ENCODE data around the gene FER. TPM values are rescaled to one million over a fixed set of nuclear protein-coding genes. Genes with fewer than 3 reads are reported as not detected.

The FER gene
- total RNA-seq, 1 donor from 2014 or later: 75.4 TPM

DNA sequence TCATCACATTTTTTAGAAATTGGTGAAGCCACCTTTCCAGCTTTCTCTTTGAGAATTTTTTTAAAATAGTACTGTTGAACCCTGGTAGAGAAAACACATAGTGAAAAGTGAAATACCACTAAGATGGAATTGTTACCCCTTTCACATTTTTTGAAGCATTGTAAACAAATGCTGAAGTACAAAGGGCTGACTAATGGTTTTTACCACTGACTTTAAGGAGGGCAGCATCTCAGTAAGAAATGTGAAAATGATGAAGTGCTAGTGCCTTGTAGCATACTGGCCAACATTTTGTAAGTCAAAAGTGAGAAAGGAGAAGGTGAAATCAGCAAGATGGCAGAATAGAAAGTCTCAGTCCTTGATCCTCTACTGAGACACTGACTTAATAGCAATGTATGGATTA, 341.5 kb downstream of the FER start:
- FAIRE-seq (no peak), DNase-seq (ENCODE audit: low spot score in 2 of 2) (no peak)

DNA sequence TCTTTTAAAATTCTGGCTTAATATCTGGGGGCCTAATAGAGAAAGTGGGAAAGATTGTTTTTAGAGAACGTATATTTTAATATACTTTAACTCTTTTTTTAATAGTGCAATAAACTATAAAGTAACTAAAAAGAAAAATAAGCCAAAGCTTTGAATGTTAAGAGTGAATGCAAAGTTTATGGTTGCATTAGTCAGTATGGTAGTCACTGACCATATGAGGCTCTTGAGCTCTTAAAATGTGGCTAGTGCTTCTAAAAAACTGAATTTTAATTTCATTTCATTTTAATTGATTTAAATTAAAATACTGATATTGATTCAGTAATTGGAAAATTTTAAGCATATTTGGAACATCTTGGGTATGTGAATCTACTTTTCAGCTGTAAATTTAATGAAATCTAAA, 351.4 kb downstream of the FER start:
- no peak for FAIRE-seq

DNA sequence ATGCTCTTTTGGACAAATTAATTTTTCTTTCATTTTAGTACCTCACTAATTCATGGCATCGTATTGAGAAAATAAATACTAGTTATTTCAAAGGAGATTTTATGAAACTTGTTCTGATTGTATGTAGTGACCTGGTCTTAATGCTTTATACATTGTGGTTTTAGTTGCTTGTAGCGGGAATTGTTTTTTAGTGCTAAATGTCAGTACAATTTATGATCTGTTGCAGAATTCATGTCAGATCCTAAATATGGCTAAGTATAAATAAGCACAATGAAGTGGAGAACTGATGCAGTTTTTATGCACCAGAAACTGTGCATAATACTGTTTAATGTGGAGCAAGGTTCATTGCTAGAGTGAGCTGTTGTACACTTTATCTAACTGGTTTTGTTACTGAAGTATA, 353.3 kb downstream of the FER start:
- no peak for DNase-seq (ENCODE audit: low spot score in 2 of 2)
- FAIRE-seq: no peak

More for the DNA sequence above, 351.4 kb downstream of the FER start:
- DNase-seq (ENCODE audit: low spot score in 2 of 2): no peak

DNA sequence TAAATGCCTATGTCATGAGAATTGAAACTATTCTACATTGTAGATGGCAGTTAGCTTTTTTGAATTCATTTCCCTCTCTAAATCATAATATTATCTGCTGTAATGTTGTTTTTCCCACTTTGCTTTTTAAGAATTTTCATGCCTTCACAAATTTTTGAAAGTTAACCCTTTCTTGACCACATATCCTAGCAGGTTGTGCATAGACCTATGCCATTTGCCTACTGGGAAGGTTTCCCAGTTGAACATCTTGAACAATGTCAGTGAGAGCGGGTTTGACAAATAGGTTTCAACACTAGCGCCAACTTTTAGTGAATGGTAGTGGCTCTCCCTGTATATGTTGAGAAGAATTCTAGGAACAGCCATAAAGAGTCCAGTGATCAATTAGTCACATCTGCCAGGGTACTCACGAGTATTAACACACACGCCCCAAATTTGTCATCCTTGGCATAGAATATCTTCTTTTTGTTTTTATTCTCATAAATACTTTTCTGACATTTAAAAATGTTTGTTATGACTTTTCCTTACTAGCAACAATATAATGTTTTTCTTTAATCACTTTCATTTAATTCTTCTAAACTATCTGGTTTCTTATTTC, 354.5 kb downstream of the FER start:
- no peak for FAIRE-seq
- no peak for DNase-seq (ENCODE audit: low spot score in 2 of 2)

DNA sequence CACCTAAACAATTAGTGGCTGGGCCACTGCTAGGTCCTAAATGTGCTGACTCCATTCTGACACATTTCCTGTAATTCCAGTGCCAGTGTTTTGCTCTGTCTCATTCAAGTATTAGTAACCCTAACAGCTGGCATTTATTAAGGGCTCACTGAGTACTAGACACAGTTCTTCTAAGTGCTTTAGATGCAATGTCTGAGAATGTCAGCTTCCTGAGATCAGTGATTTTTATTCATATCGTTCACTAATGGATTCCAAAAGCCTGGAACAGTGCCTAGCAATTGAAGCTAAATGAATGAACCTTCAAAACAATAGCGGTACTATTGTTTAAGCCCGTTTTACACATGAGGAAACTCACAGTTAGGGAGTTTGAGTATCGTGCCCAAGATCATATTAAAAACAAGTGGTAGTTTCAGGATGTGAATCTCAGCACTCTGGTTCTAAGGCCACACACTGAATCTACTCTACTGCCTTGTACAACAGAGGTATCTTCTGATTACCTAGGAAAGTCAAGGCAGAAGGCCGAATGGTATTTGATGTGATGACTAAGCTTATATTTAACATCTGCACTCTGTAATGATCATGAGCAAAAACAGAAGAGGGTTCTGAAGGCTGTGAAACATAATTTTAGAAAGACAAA, 358.1 kb downstream of the FER start:
- DNase-seq (ENCODE audit: low spot score in 2 of 2) (no peak), FAIRE-seq (no peak)

DNA sequence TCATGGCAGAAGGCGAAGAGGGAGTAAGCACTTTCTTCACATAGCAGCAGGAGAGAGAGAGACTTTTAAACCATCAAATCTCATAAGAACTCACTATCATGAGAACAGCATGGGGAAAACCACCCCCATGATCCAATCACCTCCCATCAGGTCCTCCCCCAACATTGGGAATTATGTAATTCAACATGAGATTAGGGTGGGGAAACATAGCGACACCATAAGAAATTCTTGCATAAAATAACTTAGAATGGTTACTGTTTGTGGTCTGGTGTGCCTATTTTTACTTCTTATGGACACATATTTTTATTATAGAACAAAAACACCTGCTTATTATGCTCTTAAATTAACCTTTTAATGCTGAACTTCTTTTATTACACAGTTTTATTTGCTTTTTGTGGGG, 364.0 kb downstream of the FER start:
- DNase-seq (ENCODE audit: low spot score in 2 of 2) (no peak), FAIRE-seq (no peak)

DNA sequence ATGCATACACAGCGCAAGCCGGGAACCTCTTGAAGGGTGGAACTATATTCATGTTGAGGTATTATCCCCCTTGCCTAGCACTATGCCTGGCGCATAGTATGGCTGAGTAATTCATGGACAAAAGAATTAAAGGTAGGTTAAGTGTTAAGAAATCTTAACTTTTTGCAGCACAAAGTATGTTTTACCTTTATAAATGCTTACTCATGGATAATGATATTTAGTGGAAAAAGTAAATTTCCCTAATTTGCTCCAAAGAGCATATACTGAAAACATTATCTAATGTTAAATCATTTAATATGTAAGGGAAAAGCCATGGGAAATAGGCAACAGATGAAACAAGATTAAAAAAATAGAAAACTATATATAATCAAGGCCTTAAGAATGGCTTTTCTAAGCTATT, 365.9 kb downstream of the FER start:
- FAIRE-seq (no peak), DNase-seq (ENCODE audit: low spot score in 2 of 2) (no peak)

DNA sequence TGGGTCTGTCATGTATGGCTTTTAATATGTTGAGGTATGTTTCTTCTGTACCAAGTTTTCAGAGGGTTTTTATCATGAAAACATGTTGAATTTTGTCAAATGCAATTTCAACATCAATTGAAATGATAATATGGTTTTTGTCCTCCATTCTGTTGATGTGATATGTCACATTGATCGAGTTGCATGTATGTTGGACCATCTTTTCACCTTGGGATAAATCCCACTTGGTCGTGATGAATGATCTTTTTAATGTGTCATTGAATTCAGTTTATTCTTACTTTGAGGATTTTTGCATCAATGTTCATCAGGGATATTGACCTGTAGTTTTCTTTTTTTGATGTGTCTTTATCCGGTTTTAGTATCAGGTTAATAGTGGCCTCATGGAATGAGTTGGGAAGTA, 373.5 kb downstream of the FER start:
- FAIRE-seq: no peak
- no peak for DNase-seq (ENCODE audit: low spot score in 2 of 2)

DNA sequence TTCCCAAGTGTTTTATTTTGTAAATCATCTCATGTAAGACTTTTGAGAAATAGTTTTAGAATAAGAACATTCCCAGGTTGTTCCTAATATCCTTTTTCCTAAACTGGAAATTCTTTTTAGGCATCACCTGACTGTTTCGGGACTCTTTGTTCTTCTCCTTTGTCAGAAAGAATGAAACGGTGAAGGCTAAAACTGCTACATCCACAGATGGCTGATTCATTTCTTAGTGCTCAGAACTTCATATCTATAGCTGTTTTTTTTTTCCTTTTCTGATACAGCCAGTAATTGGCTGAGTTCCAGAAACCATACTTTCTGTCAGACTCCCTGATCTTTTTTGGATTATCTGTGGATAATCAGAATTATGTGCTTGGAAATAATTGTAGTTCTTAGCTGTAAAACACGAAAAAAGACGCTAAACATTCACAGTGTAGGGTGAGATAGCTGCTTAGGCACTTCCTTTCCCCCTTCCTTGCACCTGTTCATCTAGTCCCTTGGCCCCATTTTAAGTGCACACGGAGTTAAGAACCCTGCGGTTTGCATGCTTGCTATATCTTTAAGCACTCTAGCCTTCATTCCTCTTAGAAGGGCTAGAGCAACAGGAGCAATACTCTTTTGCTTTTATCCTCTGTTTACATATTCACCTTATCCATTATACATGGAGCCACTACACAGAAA, 378.2 kb downstream of the FER start:
- FAIRE-seq (no peak), DNase-seq (ENCODE audit: low spot score in 2 of 2) (no peak)

DNA sequence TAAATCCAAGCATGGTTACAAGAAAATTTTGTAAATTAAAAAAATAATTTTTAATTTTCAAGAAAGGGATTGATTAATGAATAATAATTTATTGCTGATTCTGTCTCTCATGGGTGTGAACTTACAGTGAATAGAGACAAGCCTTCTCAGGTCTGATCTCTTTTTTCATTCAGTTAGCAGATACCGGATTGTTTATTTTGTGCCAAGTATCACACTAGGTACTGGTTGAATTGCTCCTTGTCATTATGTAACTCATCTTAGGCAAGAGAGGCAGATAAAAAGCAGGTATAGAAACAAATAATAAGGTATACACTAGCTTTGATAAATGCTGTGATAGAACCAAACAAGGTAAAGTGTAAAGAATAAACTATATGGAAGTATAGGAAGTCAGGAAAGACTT, 378.8 kb downstream of the FER start:
- FAIRE-seq: no peak

DNA sequence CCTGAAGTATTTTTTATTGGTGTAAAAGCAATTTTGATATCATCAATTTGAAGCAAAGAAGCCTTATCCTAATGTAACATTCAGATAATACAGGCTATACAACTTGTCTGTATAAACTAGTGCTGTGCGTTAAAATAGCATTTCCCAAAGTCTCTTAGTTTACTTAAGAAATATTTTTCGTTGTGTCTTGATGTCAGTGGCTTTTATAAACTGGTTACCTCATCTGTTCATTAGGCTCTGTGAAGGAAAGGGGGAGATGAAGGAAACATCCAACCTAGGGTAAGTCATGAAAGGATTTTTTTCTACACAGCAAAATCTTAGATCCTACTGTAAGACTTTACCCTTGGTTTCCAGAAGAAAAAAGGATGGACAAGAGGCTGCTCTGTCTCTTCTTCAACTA, 389.2 kb downstream of the FER start:
- no peak for FAIRE-seq
- no peak for DNase-seq (ENCODE audit: low spot score in 2 of 2)

More for the DNA sequence above, 378.8 kb downstream of the FER start:
- DNase-seq (ENCODE audit: low spot score in 2 of 2): no peak

DNA sequence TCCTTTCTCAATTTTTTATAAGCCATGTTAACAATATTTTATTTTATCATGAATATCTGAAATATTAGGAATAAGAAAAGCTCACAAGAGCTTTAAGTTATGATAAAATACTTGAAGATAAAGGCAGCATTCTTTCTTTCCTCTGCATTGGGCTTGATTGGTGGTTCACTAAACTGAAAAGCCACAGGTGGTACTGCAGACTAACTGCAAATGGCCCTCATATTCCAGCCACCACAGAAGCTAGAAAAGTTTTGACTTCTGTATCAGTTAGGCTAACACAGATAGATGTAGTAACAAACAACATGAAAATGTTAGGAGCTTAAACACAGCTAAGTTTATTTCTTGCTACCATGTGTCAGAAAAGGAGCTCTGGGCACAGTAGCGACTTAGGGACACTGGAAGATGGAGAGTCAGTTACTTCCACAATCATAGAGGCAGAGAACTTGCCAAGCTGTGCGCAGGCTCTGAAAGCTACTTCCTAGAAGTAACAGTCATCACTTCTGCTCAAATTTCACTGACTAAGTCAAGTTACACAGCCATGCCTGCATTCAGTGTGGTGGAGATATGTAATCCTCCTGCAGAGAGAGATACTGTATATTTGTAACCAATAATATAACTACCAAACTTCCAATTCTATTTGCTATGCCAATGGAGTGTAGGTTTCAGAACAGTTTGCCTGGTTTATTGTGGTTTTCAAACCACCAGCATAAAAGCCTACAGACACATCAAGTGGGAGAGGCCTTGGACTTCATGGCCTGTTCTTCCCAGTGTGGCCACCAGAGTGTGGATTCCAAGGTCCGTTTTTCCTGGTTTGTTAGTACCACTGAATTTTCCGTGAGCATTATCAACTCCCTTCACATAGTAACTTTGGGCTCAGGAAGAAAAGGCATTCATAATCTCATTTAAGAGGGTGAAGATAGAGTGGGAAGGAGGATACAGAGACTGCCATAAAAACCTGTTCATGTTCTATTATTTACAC, 393.8 kb downstream of the FER start:
- DNase-seq (ENCODE audit: low spot score in 2 of 2) (no peak), FAIRE-seq (no peak)

DNA sequence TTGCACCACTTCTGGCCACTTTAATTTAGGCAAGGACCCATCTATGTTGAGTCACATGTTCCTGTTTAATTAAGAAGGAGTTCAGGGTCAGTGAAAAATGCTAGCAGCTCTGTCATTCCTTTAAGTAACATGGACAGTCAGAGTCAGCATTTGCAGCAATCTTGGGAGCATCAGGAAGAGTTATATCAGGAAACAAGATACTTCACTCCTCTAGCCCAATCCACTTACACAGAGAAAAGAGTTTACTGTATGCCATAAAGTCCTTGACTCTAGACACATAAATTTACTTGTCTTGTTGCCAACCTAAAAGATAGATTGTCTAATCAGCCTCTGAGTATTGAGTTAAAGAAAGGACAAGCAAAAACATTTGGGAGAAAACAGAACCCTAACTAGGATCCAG, 395.3 kb downstream of the FER start:
- FAIRE-seq: no peak
- no peak for DNase-seq (ENCODE audit: low spot score in 2 of 2)

DNA sequence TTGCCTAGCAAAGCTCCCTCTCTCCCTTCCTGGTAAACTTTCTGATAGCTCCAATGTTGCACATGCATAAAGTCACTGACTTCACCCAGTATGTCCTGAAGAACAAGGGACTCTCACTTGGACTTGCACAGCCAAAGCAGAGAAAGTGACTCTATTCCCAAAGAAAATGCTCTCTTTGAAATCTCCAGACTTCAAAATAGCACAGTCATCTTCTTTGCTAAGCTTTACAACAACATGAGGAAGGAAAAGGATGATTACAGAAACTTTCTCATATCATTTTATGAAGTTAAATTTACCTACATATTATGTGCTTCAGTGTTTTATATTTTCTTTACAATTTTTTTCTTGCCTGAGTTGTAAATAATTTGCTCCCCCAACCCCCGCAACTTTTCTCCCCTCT, 397.4 kb downstream of the FER start:
- DNase-seq (ENCODE audit: low spot score in 2 of 2) (no peak), FAIRE-seq (no peak)

DNA sequence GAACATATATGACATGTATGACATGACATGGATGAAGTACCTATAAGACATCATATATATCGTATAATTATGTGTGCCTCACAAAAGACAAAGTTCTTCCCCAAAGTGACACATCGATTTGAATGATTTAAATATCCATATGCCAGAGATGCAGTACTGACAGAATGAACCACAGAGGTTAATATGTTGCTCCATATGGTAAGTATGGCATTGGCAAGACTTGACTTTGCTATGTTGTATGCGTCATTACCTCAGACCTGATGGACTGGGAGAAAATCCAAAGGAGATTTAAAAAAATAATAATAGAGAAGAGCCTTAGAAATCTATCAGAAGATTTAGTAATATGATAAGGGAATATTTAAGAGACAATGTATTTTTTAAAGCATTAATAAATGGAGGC, 398.9 kb downstream of the FER start:
- FAIRE-seq (no peak), DNase-seq (ENCODE audit: low spot score in 2 of 2) (no peak)

DNA sequence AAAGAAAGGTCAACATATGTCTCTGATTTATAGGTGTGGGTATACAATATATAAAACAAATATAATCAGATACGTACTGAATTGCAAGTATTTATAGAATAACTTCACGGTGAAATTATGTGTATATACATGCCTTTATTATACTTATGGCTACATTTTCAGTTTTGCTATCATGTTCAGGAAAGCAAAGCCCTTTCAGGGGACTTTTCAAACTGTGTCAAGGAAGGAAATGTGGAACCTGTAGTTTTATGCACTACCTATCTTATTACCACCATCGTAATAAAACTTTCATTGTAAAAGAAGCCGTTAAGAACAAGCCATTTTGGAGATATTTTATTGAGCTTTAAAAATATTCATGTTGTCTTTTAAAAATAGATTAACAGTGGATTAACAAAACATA, 404.9 kb downstream of the FER start:
- no peak for DNase-seq (ENCODE audit: low spot score in 2 of 2)
- FAIRE-seq: no peak

DNA sequence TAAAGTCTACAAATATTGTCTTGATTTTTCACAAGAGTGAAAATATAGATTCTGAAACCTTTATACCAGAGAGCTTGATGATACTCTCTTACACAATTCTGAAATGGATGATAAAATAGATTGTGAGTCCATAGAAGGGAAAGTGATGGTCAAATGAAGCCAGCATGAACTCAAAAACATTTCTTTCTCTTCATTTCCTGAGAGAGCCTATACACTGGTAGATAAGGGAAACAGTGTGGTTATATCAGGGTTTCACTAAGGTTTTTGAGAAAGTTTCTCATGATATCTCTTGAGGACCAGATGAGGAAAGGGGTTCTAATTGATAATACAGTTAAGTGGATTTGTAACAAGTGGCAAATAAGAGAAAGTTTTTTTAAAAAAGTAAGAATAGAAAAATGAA, 407.9 kb downstream of the FER start:
- DNase-seq (ENCODE audit: low spot score in 2 of 2): no peak
- no peak for FAIRE-seq

DNA sequence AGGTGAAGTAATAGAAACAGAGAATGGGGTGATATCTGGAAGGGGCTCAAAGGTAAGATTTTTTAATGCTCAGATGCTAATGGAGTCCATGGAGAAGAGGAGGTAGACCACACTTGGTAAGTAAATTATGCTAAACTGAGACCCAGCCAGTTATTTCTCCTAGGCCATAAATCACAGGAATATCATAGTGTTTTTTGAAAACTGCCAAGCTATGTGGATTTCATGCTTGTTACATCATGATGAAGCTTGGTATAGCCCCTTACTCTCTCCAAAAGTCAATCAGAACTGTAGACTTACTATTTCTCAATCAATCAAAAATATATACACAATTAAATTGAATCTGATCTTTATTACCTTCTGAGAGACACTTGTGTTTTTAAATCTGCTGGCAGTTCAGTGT, 409.2 kb downstream of the FER start:
- no peak for FAIRE-seq
- no peak for DNase-seq (ENCODE audit: low spot score in 2 of 2)

DNA sequence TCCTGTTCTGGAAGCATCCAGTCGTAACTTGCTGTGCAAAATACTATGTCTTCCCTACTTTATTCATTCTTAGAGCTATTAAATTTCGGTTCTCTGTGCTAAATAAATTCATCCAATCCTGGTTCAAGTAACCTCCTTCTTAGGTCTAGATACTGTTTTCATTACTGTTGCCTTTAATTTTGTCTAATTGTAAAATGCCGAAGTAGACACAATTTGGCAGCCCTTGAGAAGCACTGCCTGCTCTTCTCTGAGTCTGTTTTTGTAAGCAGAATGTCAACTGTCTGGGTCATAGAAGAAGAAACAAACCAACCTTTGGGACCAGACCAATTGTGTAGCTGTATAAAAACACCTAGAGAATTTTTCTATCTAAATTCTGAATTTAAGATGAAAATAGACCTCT, 412.8 kb downstream of the FER start:
- no peak for DNase-seq (ENCODE audit: low spot score in 2 of 2)
- no peak for FAIRE-seq

DNA sequence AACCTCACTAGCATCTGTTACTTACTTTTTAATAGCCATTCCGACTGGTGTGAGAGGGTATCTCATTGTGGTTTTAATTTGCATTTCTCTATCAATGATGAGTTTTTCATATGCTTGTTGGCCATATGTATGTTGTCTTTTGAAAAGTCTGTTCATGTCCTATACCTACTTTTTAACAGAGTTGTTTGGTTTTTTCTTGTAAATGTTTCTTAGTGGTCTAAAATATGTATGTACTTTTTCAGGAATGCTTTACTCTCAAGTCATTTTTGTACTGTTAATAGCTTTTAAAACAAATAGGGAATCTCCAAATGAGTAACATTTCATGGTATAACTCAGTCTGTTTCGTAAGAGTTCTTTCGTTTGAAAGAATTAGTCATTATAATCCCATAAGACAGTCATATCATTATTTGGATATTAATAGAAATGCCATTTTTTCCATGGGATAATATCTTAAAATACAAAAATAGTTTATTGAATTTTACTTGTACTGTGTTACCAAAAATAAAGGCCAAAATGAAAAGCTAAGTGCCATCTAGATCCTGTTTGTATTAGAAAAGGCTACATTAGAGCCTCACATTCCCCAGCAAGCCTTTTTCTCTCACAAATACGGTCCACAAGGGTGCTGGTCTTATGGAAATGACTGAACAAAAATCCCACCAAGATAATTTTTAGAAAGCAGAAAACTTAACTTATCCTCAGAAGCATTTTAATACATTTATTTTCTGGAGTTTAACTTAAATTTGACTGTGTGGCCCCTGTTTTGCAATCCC, 414.4 kb downstream of the FER start:
- FAIRE-seq (no peak), DNase-seq (ENCODE audit: low spot score in 2 of 2) (no peak)

Measured in frontal cortex (tissue), 4 donors.